ENCODE data around the gene ST6GALNAC3.
"Not testable (repeated sequence)": the region's sequence is repeated elsewhere in the genome, so short reads cannot be mapped to it uniquely, and the experiment has no call there.

The ST6GALNAC3 gene

DNA sequence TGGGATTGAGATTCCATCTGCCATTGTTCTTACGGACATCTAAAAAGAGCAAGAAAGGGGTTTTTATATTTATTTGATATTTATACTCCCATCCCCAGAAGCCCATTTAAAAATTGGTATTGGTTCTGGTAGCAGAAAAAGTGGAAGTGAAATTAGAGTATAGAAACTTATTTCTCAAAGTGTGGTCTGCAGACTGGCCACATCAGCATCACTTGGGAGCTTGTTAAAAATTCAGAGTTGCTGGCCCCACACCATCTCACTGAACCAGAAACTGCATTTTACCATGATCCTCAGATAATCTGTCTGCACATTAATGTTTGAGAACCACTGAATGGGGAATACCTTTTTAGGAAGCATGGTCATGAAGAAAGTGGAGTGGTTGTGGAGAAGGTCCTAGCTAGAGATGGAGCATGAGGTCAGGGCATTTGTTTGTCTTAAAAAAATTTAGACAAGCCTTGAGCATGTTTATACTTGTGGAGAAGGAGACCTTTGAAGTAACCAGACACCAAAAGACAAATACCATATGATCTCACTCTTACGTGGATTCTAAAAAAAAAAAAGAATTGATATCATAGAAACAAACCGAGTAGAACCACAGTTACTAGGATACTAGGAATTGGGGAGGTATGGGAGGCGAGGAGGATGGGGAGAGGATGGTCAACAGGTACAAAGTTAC is 116.3 kb downstream of the ST6GALNAC3 start:
- DNase-seq (ENCODE audit: low spot score): no peak

DNA sequence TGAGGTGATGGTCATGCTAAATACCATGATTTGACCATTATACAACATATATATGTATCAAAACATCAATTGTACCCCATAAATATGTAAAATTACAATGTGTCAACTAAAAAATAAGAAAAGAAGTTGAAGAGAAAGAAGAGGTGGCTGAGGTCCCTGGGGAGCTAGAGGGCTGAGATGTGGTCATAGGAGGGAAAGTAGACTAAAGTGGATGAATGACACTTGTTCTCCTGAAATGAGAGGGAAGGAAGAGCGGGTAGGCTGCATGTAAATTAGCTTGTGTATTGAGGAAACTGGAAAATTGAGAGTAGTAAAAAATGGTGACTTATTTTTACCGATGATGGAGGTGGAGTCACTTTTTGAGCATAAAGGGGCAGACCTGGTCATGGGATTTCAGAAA is 117.0 kb downstream of the ST6GALNAC3 start:
- no peak for DNase-seq (ENCODE audit: low spot score)

DNA sequence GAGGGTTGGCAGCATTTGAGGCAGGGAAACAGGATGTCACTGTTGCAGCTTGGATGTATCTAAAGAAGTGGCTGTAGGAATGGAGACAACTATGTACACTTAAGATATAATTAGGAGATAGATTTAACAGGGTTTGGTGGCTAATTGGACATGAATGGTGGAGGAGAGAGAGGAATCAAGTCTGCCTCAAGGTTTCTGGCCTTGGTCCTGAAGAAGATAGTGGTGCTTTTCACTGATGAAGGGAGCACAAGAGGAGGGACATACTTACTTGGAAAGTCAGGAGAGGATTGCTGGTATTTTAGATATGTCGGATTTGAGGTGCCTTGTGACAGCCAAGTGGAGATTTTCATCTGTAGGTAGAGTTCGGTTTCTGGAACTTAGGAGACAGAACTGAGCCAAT is 123.9 kb downstream of the ST6GALNAC3 start:
- no peak for DNase-seq (ENCODE audit: low spot score)

DNA sequence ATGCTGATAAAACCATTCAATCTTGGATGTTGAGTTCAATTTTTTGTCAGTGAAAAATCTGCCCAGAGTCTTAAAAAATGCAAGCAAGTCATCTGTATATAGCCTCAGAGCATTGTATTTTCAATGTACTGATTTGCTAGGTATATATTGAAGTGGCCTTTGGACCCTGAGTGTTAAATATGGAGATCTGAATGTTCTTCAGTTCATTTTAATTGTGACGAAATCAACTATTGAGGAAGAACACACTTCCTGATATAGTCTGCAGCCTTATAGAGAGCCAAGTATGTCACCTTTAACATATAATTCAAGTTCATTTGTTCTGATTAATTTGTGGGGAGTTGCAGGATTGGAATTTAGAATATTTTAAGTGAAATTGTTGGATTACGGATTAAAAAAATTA is 128.1 kb downstream of the ST6GALNAC3 start:
- DNase-seq (ENCODE audit: low spot score): no peak

DNA sequence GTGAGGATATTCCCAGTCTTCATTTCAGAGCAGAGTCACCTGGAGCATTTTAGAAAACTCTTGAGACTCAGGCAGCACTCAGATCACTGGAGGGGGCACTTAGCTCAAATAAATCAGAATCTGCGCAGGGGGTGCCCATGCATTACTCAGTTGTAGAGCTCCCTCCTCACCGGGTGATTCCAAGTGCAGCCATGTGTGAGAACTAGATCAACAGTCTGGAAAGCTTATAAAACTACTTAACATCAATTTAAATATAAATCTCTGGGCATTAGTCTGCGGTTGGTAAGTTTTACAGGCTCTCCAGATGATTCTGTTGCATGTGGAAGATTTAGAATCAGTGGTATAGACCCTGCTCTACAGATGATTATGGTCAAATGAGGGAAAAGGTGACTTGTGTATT is 128.6 kb downstream of the ST6GALNAC3 start:
- no peak for DNase-seq (ENCODE audit: low spot score)

DNA sequence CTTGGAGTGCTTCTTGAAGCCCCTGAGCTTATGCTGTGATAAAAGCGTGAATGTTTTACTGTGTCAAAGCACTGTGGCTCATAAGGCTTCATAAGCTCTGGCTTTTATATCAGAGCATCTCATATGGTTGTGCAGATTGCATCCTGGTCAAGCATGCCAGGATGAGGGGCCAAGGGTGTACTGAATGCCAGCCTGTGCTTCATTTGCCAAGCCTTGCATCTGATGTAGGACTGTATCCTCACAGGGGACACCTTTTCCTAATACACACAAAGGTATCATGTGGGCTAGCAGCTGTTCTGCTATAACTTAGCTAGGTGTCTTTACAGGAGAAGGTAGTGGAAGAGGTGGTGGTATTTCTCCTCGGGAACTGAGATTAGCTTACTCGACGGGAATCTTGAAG is 134.7 kb downstream of the ST6GALNAC3 start:
- DNase-seq (ENCODE audit: low spot score): no peak

DNA sequence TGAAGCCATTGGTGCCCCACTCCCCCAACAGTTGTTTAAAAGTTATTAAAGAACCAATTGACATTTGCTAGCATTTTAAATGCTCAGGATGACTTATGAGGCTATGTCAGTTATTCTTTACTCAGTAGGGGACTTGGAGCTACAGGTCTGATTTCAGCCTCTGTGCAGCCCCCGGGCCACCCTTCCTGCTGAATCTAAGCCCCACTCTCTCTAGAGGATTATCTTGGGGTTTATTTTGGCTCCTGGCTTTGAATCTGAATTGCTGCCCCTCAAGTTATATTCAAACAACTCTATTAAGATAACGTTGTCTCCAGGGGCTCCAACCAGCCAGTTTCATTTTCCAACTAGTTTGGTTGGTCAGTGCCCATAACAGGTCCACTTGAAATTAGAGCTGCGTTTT is 135.1 kb downstream of the ST6GALNAC3 start:
- DNase-seq (ENCODE audit: low spot score): no peak

DNA sequence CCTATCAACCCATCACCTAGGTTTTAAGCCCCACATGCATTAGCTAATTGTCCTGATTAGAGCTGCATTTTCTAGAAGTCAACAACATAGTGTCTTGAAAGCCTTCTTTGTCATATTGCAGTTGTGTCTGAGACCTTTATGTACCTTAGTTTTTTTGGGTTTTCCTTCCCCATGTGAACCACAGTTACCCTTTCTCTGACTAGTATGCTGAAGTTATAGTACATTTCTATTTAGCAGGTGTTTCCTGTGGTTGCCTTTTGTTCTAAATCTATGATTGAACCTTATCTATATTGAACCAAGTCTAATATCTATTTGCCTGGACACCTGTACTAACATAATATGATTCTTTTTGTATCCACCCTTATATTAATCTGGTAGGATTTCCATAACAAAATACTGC is 135.6 kb downstream of the ST6GALNAC3 start:
- no peak for DNase-seq (ENCODE audit: low spot score)

DNA sequence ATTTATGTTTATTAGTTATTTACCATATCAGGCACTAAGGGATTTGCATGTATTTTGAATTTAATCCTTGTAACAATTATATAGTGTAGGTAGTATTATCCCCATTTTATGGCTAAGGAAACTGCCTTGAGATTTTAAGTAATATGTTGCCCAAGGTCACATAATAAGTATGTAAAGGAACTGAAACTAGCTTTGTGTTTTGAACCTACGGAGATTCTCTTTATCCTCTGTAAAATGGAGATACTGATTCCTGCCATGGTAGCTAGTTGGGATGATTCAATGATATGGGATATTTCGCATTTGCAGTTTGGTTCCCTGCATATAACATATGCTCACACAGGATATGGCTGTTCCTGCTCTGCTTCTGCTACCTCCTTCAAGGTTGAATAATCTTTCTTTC is 144.3 kb downstream of the ST6GALNAC3 start:
- no peak for DNase-seq (ENCODE audit: low spot score)

DNA sequence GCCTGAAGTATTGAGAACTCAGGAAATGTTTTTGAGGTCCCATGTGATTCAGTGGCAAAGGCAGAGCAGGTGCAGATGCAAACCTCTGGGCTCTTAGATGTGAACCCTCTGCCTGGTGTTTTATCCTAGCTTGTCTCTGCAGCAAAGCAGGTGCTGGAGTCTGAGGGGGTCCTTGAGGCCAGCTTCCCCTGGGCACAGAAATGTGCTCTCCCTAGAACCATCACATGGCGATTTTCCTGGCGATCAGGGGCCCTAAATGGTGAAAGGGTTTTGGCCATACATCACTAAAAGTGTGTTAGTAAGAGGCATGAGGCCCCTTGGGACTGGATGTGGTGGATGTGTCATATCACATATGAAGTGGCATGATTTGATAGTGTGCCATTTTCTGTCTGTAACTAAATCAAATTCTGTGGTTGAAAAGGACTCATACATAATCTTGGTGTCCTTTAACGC is 144.8 kb downstream of the ST6GALNAC3 start:
- DNase-seq (ENCODE audit: low spot score): no peak

DNA sequence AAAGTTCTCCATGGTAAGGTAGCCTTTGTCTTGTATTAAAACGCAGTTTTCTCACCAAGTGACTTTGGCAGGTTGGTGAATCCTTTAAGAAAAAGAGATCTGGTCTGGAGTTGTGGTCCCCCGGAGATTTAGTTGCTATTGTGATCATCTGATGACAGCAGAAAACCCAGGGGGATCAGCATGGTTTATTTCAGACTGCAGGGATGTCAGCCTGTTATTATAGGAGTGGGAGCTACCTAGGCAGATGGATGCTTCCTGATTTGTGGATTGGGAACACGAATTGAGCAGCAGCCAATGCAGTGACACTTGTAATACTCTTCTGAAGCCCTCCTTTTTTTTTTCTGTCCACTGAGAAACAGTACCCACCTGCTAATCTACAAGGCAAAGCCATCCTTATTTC is 150.2 kb downstream of the ST6GALNAC3 start:
- no peak for DNase-seq (ENCODE audit: low spot score)

DNA sequence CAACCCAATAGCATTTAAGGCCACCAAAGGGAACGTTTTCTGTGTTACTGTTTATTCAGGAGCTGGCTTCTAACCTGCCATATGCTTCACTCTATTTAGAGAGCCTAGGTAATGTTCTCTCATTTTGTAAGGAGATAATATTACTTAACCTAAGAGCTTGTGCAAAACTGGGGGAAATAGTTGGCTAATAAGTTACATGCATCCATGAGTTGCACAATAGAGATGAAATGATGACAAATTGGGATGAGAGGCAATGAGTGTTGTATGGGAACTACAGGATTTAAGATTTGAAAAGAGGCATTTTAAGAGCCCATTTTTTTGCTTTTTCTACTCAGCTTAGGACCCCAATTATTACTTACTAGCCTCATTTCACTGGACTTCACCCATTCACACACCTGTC is 151.0 kb downstream of the ST6GALNAC3 start:
- DNase-seq (ENCODE audit: low spot score): no peak

DNA sequence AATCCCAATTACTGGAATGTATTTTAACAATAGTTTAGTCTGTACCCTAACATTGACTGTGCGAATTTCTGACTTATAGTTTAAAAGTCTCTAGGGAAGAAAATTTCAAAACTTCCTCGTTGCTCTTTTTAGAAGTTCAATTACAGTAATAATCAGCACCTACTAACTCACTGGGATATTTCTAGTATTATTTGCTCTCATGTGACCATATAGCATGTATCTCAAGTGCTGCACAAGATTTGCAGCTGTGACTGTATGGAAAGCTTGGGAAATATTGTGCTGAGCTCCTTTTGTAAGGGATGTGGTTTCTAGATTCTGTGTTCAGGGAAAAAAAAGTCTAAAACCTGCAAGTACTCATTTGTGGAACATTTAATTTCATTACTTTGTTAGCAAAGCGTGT is 153.1 kb downstream of the ST6GALNAC3 start:
- no peak for DNase-seq (ENCODE audit: low spot score)

DNA sequence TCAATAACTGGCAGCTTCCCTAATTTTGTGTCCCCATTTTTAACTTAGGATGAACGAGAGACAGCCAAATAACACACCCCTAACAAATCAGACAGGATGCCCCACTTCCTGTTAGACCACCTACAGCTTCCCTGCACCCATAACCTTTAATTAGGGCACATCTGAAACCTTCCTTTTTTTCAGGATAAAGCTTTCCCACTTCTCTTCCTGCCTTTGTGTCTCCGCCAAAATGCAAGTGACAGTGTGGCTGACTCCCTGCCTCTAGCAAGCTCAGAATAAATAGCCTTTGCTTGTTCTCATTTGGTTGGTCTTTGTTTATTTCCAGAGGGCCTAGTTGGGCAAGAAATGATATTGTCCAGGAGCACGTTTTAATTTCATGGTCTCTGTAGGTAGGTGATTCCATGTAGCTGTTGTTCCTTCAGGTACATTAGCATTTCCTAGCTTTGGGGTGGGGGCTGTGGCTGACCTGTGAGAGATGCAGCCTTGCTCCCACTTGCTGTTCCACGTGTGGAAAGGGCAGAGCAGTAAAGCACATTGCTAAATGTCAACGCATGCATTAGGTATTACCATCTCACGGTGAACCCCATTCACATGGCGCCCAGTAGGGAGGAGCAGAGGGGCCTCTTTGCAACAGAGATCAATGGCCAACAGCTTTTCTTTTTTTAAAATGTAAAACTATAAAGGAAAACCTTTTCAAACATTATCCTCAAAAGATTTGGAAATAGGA is 154.9 kb downstream of the ST6GALNAC3 start:
- no peak for DNase-seq (ENCODE audit: low spot score)

DNA sequence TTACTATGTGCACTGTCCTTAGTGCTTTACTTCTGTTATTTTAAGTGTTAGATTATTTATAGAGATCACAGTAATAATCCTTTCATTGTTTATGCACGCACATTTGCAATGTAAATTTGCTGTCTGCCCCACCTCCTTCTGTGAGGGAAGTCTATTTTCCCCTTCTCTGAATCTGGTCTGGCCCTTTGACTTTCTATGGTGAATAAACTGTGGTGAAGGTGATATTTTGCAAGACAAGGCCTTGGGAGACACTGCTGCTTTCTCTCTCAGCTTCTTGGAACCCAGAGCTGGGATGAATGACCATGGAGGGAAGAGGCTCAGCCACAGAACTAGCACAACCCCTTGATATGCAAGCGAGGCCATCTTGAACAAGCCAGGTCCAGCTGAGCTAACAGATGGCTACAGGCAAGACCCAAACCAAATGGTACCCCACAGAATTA is 156.3 kb downstream of the ST6GALNAC3 start:
- no peak for DNase-seq (ENCODE audit: low spot score)

DNA sequence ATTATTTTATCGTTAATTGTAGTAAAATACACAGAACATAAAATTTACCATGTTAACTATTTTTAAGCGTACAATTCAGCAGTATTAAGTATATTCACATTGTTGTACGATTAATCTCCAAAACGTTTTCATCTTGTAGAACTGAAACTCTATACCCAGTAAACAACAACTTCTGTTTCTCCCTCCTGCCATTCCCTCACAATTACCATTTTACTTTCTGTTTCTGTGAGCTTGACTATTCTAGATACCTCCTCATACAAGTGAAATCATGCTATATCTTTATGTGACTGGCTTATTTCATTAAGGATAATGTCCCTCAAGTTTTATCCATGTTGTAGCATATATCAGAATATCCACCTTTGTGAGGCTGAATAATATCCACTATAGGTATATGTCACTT is 156.8 kb downstream of the ST6GALNAC3 start:
- no peak for DNase-seq (ENCODE audit: low spot score)

DNA sequence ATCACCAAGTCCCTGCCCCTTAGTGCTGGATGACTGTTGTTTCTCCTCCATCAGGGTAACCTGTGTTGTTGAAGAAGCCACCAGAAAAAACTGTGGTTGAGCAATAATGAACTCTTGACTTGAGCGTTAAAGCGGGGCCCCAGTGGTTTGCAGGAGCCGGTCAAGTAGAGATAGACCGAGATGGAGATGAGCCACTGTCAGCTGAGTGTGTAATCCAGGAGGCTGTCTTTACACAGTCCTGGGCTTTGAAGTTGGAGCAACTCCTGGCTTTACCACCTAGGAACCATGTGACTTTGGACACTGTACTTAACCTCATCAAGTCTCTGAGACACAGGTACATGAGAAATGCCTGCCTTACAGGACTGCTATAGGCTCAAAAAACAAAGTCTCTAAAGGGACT is 158.1 kb downstream of the ST6GALNAC3 start:
- DNase-seq (ENCODE audit: low spot score): no peak

DNA sequence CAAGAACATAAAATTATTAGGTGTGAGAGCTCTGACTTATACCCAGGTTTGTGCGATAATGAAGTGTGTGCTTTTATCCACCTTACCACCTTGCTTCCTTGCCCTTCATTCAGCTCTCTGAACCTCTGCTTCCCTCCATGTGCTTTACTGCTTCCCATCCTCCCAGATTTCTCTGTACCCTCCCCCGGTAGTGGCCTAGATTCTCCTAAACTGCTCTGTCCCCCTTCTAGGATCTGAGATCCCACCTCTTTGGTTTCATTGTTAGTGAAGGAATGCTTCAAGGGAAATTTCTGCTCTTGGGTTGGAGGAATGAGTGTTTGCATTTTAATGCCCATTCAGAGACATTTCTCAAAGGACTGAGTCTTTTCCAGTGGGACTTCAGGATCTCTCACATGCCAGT is 159.5 kb downstream of the ST6GALNAC3 start:
- no peak for DNase-seq (ENCODE audit: low spot score)

DNA sequence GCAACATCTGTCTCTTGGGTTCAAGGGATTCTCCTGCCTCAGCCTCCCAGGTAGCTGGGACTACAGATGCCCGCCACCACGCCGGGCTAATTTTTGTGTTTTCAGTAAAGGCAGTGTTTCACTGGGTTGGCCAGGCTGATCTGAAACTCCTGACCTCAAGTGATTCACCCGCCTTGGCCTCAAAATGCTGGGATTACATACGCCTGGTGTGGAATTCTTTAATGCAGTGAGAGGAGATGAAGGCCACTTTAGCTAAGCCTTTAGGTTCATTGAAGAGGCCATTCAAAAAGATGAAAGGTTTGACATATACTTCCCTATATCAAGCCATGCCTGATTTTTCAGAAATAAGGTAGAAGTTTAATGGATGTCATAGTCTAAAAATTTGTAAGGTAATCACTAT is 162.7 kb downstream of the ST6GALNAC3 start:
- DNase-seq (ENCODE audit: low spot score): no peak

DNA sequence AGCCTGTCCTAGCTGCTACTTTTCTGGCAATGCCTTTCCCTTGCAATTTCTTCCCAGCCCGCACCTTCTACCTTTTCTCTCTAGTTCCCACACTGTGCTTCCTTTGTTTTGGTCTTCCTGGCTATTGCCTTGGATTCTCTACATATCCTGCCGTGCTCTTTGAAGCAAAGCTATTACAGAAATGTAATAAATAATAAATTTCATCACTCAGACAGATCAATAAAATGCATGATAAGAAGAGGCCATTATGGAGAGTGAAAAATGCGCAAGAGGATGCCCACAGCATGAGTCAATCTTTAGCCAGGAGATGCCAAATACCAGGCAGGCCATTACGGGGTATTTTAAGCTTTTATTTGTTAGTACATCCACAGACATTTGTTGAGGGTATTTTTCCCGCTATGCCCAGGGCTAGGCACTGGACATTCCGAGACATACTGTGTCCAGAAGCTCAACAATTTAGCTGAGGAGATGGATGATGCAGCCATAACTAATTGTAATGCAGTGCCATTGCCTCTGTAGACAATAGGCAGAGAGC is 163.6 kb downstream of the ST6GALNAC3 start:
- no peak for DNase-seq (ENCODE audit: low spot score)

DNA sequence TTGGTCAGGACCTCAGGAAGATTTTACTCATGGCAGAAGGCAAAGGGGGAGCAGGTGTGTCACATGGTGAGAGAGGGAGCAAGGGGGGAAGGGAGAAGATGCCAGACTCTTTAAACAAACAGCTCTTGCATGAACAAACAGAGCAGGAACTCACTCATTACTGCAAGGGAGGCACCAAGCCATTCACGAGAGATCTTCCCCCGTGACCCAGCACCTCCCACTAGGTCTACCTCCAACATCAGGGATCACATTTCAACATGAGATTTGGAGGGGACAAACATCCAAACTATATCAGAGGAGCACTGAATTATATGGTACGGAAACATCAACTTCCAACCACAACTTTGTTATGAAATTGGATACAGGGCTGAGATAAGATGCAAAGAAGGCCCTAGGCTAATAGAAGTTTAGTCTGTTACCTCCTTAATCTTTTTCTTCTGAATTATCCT is 164.9 kb downstream of the ST6GALNAC3 start:
- no peak for DNase-seq (ENCODE audit: low spot score)

DNA sequence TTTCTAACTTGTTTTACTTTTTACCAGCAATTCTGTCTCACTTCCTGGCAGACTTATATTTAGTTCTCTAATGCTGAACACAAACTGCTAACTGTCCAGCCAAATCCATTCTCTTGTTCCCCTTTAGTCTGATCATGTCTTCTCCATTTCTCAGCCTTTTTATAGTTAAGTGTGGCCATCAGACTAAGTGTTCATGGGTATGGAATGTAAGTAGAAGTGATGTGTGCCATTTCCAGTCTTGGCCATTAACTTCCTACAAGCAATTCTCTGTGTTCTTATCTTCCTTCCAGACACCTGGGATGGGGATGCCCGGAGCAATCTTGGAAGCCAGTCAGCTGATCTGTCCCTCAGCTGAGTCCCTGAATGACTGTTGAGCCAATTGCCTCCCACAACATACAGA is 165.8 kb downstream of the ST6GALNAC3 start:
- DNase-seq (ENCODE audit: low spot score): no peak

DNA sequence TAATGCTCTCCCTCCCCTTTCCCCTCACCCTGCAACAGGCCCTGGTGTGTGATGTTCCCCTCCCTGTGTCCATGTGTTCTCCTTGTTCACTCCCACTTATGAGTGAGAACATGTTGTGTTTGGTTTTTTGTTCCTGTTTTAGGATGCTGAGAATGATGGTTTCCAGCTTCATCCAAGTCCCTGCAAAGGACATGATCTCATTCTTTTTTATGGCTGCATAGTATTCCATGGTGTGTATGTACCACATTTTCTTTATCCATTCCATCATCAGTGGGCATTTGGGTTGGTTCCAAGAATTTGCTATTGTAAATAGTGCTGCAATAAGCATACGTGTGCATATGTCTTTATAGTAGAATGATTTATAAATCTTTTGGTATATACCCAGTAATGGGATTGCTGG is 168.0 kb downstream of the ST6GALNAC3 start:
- DNase-seq (ENCODE audit: low spot score): not testable (repeated sequence)

Measured in hematopoietic multipotent progenitor cell treated with erythropoietin and hydrocortisone succinate and interleukin-3 and kit ligand, for 15 days (in vitro differentiated cells).